CD14-positive monocyte (primary cell): Measurements from ENCODE around the gene PSMG3. TPM values are rescaled to one million over a fixed set of nuclear protein-coding genes. Genes with fewer than 3 reads are reported as not detected.

Experiments
- DNase-seq, 3 donors: peaks; one replicate each; pipeline ENCODE4 v3.0.0-alpha.2; 2011 to 2022
- H2AFZ ChIP-seq: 2 replicates; pipeline ENCODE4 v1.6.0; 2012; ENCODE audit warnings: mild to moderate bottlenecking, low read depth, low read length, inconsistent platforms; ENCODE audit not compliant: insufficient read depth, poor library complexity, severe bottlenecking
- H3K27ac ChIP-seq, 2 donors: 1 replicate in 1 of 2; 2 replicates in 1 of 2; pipeline ENCODE4 v1.5.1; 2012 to 2013; ENCODE audit warnings: low read length in 2 of 2, control low read depth in 1 of 2, inconsistent platforms in 1 of 2, low read depth in 1 of 2, mild to moderate bottlenecking in 1 of 2
- H3K27me3 ChIP-seq, 2 donors: one replicate each; pipeline versions ENCODE4 v1.6.0 to v1.6.1; 2011 to 2013; ENCODE audit warnings: low read length in 2 of 2; ENCODE audit not compliant: control insufficient read depth in 2 of 2, insufficient read depth in 2 of 2
- H3K36me3 ChIP-seq, 2 donors: replicated peaks in 1 of 2; 1 replicate in 1 of 2; 2 replicates in 1 of 2; pipeline versions ENCODE4 v1.5.1 to v1.6.1; 2012 to 2013; ENCODE audit warnings: low read length in 2 of 2, control low read depth in 1 of 2, inconsistent platforms in 1 of 2, mild to moderate bottlenecking in 1 of 2; ENCODE audit not compliant: insufficient read depth in 2 of 2, control insufficient read depth in 1 of 2
- H3K4me1 ChIP-seq, 2 donors: 1 replicate in 1 of 2; 2 replicates in 1 of 2; pipeline versions ENCODE4 v1.5.1 to v1.6.1; 2012 to 2013; ENCODE audit warnings: low read length in 2 of 2, control low read depth in 1 of 2, inconsistent platforms in 1 of 2, mild to moderate bottlenecking in 1 of 2, moderate library complexity in 1 of 2; ENCODE audit not compliant: insufficient read depth in 2 of 2, control insufficient read depth in 1 of 2
- H3K4me2 ChIP-seq: replicated peaks from 2 replicates; pipeline ENCODE3; 2012; ENCODE audit warnings: low read length, moderate library complexity, mild to moderate bottlenecking; ENCODE audit not compliant: poor library complexity, severe bottlenecking; ENCODE audit errors: extremely low read depth
- H3K4me3 ChIP-seq, 3 experiments: fragments of 200-600 bp in 1 of 3; sonication (generic) in 1 of 3; replicated peaks in 1 of 3; 1 replicate in 2 of 3; 2 replicates in 1 of 3; pipeline ENCODE4 v1.5.1; 2011 to 2013; ENCODE audit warnings: low read length in 3 of 3, mild to moderate bottlenecking in 3 of 3, control low read depth in 2 of 3, low read depth in 2 of 3, inconsistent platforms in 1 of 3, moderate library complexity in 1 of 3
- H3K79me2 ChIP-seq: 2 replicates; pipeline ENCODE4 v1.6.0; 2012; ENCODE audit warnings: mild to moderate bottlenecking, control low read depth, inconsistent platforms, low read length, moderate library complexity; ENCODE audit not compliant: insufficient read depth
- H3K9ac ChIP-seq: 2 replicates; pipeline ENCODE4 v1.6.0; 2017; ENCODE audit warnings: low read length, mild to moderate bottlenecking; ENCODE audit not compliant: insufficient read depth, poor library complexity, severe bottlenecking
- H3K9me3 ChIP-seq, 2 donors: replicated peaks in 1 of 2; 1 replicate in 1 of 2; 2 replicates in 1 of 2; pipeline versions ENCODE4 v1.5.1 to v1.6.1; 2012 to 2013; ENCODE audit warnings: low read length in 2 of 2, control low read depth in 1 of 2; ENCODE audit not compliant: control insufficient read depth in 1 of 2, insufficient read depth in 1 of 2
- H4K20me1 ChIP-seq: 2 replicates; pipeline ENCODE4 v1.6.0; 2012; ENCODE audit warnings: mild to moderate bottlenecking, low read length, control low read depth, moderate library complexity; ENCODE audit not compliant: insufficient read depth
- H3K27ac Mint-ChIP-seq, 7 donors: one replicate each; pipeline ENCODE4 v1.8.0; 2020; ENCODE audit warnings: mild to moderate bottlenecking in 7 of 7, mixed read lengths in 7 of 7, moderate library complexity in 6 of 7, inconsistent platforms in 2 of 7
- H3K27me3 Mint-ChIP-seq, 3 donors: one replicate each; pipeline ENCODE4 v1.8.0; 2021 to 2022; ENCODE audit warnings: low read depth in 3 of 3, mild to moderate bottlenecking in 3 of 3, mixed read lengths in 3 of 3, moderate library complexity in 3 of 3, inconsistent platforms in 1 of 3
- H3K36me3 Mint-ChIP-seq, 2 donors: one replicate each; pipeline ENCODE4 v1.8.0; 2020; ENCODE audit warnings: mixed read lengths in 2 of 2, inconsistent platforms in 1 of 2, mild to moderate bottlenecking in 1 of 2
- H3K4me1 Mint-ChIP-seq: one replicate; pipeline ENCODE4 v1.8.0; 2020; ENCODE audit warnings: mild to moderate bottlenecking, mixed read lengths
- H3K4me3 Mint-ChIP-seq, 2 donors: one replicate each; pipeline ENCODE4 v1.8.0; 2020; ENCODE audit warnings: mild to moderate bottlenecking in 2 of 2, mixed read lengths in 2 of 2, moderate library complexity in 1 of 2
- H3K9me3 Mint-ChIP-seq, 7 donors: one replicate each; pipeline ENCODE4 v1.8.0; 2020 to 2022; ENCODE audit warnings: mixed read lengths in 7 of 7, mild to moderate bottlenecking in 6 of 7, moderate library complexity in 6 of 7, inconsistent platforms in 2 of 7
- CTCF ChIP-seq: fragments of 200-600 bp; IDR thresholded peaks from one replicate; pipeline ENCODE4 v1.8.0; 2022; ENCODE audit warnings: antibody characterized with exemption, mild to moderate bottlenecking
- WGBS: methylation state at CpG from one replicate; pipeline ENCODE4 v1.1.5; 2013; ENCODE audit warnings: missing lambda C conversion rate; ENCODE audit not compliant: insufficient coverage; 5-methylcytosine and 5-hydroxymethylcytosine counted together
- intact Hi-C, 2 donors: fragments of 100-400 bp; cut with micrococcal nuclease; formaldehyde crosslinking; loops; one replicate each; pipeline versions ENCODE4 v1.15.0 to v1.15.1; 2023
- polyA plus RNA-seq, 3 donors: library from polyadenylated mRNA; depleted of rRNA in 1 of 3; unstranded in 2 of 3; stranded (reverse) in 1 of 3; fragments of 300-500 nt in 2 of 3; fragments of >200 nt in 1 of 3; fragmentation: Illumina TruSeq in 2 of 3; gene quantifications; 1 replicate in 2 of 3; 2 replicates in 1 of 3; pipeline ENCODE4 v1.2.3, GENCODE V29; 2012 to 2021

Gene PSMG3
- polyA plus RNA-seq, 3 donors: 32.6 to 38.8 (median 34.5) TPM

GRCh38 chr7:1545417-1546246 lies 24.2 kb downstream of the PSMG3 start:
- Histone ChIP-seq H3K79me2 (no peaks in the 10 kb centered on the region), H3K36me3 (peaks cover 29 to 32% of the 10 kb centered on the region in 2 donors), H3K4me3 (no peak overlapping the region), H3K4me2 (no peak overlapping the region), H3K4me1 (no peaks in the 10 kb centered on the region), H3K27ac (no peak overlapping the region), H3K9me3 (no peaks in the 10 kb centered on the region), H3K9ac (no peak overlapping the region), H3K27me3 (no peaks in the 10 kb centered on the region), H4K20me1 (peaks cover 41% of the 10 kb centered on the region), H2AFZ (no peak overlapping the region)
- 66% methylated on average over 35 of the region's 40 CpGs for WGBS
- peak; percentile 24 for TF ChIP-seq CTCF
- DNase-seq: no peak
- H3K9me3 Mint-ChIP-seq: peaks cover 0 to 2% (median 0%) of the 10 kb centered on the region in 7 donors
- intact Hi-C loops: no loop called here
- H3K36me3 Mint-ChIP-seq: peaks cover 13 to 31% of the 10 kb centered on the region in 2 donors
- H3K27ac Mint-ChIP-seq: peak overlapping the region in 1 of 7 donors; percentile 44
- no peaks in the 10 kb centered on the region for H3K27me3 Mint-ChIP-seq
- H3K4me3 Mint-ChIP-seq: no peak overlapping the region
- peaks cover 4% of the 10 kb centered on the region for H3K4me1 Mint-ChIP-seq

- Mint-ChIP-seq H3K4me1 (peaks cover 4% of the 10 kb centered on the region), H3K9me3 (peaks cover 0 to 2% (median 0%) of the 10 kb centered on the region in 7 donors), H3K4me3 (no peak overlapping the region), H3K27me3 (no peaks in the 10 kb centered on the region), H3K36me3 (peaks cover 17 to 36% of the 10 kb centered on the region in 2 donors), H3K27ac (peak overlapping the region in 3 of 7 donors; percentile 26 to 66 (median 55))
- no peak overlapping the region for H2AFZ ChIP-seq
- H4K20me1 ChIP-seq: peaks cover 46% of the 10 kb centered on the region
- peak overlapping the region in 1 of 2 donors; percentile 20 for H3K27ac ChIP-seq
- H3K4me2 ChIP-seq: no peak overlapping the region
- DNase-seq: no peak
- no peaks in the 10 kb centered on the region for H3K4me1 ChIP-seq
- intact Hi-C loops: loop anchor here in 1 of 2 donors (5.0 kb wide), 1 partner anchor 38 kb away; no protein-coding TSS in a partner anchor
- H3K79me2 ChIP-seq: no peaks in the 10 kb centered on the region
- 93% methylated on average over 16 of the region's 16 CpGs for WGBS
- no peak overlapping the region for H3K4me3 ChIP-seq
- H3K9ac ChIP-seq: no peak overlapping the region
- peaks cover 35 to 37% of the 10 kb centered on the region in 2 donors for H3K36me3 ChIP-seq
- no peaks in the 10 kb centered on the region for H3K27me3 ChIP-seq
- H3K9me3 ChIP-seq: no peaks in the 10 kb centered on the region
- TF ChIP-seq CTCF: no peak
Observed at GRCh38 chr7:1544896-1545416, 24.9 kb downstream of the PSMG3 start.
